Stimulated activated naive CD8-positive, alpha-beta T cell treated with anti-CD3 and anti-CD28 coated beads, Interleukin-15, Interleukin-2, amounts not matched to agents 100 ng/mL and 50 ng/mL, for 24 hours (primary cell): ENCODE results near the gene AADAT.
"Not testable (repeated sequence)": the region's sequence is repeated elsewhere in the genome, so short reads cannot be mapped to it uniquely, and the experiment has no call there.

Experiments used
- H3K27ac Mint-ChIP-seq: one replicate; pipeline ENCODE4 v1.8.0; 2021; ENCODE audit warnings: mild to moderate bottlenecking, mixed read lengths
- H3K27me3 Mint-ChIP-seq: one replicate; pipeline ENCODE4 v1.8.0; 2021; ENCODE audit warnings: mixed read lengths
- H3K36me3 Mint-ChIP-seq: one replicate; pipeline ENCODE4 v1.8.0; 2021; ENCODE audit warnings: low read depth, mixed read lengths
- H3K4me1 Mint-ChIP-seq: one replicate; pipeline ENCODE4 v1.8.0; 2021; ENCODE audit warnings: low read depth, mixed read lengths
- H3K4me3 Mint-ChIP-seq: one replicate; pipeline ENCODE4 v1.8.0; 2021; ENCODE audit warnings: mild to moderate bottlenecking, mixed read lengths
- H3K9me3 Mint-ChIP-seq: one replicate; pipeline ENCODE4 v1.8.0; 2021; ENCODE audit warnings: mixed read lengths

AADAT gene

DNA sequence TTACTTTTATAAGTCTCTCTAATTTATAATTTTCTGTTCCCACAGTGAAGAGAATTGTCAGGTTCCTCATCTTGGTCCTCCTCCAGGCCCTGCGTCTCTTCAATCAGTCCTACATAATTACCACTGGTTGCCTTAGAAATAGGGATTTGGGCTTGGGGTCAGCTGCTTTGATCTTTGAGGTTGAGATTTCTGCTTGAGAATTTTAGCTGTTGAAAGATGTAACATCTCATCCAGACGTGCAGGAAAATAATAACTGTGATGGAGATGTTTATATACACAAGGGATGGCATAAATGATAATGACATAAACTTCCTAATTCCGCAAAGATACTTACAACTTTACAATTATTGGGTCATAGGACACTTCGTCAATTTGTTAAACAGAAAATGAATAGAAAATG, 30.3 kb downstream of the AADAT start:
- H3K36me3 Mint-ChIP-seq: no peaks in the 10 kb centered on the region
- H3K9me3 Mint-ChIP-seq: no peaks in the 10 kb centered on the region
- H3K27ac Mint-ChIP-seq: no peak overlapping the region
- H3K4me3 Mint-ChIP-seq: no peak overlapping the region
- H3K27me3 Mint-ChIP-seq: peaks cover 4% of the 10 kb centered on the region
- H3K4me1 Mint-ChIP-seq: no peaks in the 10 kb centered on the region

DNA sequence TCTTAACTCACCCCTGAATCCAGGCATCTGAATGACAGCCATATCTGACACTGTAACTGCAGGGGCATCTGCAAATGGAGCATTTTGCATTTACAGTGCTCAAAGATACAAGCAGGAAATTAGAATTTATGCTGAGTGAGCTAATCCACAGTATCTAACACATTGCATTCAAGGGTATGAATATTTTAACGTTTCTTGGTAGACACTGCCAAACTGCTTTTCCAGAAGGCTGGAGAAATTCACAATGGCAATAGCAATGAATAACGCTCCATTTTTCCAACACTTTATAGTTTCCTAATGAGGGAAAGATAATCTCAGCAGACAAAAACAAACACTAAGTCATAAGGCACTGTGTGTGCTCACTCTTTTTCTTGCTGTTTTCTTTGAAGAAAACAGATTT, 30.9 kb downstream of the AADAT start:
- no peaks in the 10 kb centered on the region for H3K9me3 Mint-ChIP-seq

DNA sequence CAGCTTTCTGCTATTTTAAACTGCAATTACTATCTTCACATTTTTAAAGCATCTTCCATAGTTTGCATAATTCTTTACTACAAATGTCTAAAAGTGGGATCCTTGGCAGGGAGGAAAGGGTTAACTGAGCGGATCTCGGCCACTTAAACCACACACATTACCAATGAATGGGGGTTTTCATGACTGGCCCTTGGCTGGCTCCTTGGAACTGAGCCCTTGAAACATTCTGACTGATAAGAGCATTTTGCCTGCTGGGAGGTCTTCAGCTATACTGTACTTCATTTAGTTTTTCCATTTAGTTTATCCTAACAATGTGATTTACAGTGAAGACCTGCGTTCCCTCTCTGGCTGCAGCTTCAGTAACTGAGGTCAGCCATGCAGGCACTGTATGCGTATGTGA, 31.9 kb downstream of the AADAT start:
- no peaks in the 10 kb centered on the region for H3K9me3 Mint-ChIP-seq
- H3K27me3 Mint-ChIP-seq: no peaks in the 10 kb centered on the region
- no peaks in the 10 kb centered on the region for H3K4me1 Mint-ChIP-seq
- no peaks in the 10 kb centered on the region for H3K36me3 Mint-ChIP-seq
- H3K4me3 Mint-ChIP-seq: no peak overlapping the region
- H3K27ac Mint-ChIP-seq: no peak overlapping the region

More for the DNA sequence above, 30.9 kb downstream of the AADAT start:
- H3K36me3 Mint-ChIP-seq: no peaks in the 10 kb centered on the region
- no peak overlapping the region for H3K27ac Mint-ChIP-seq
- peaks cover under 1% of the 10 kb centered on the region for H3K27me3 Mint-ChIP-seq
- H3K4me1 Mint-ChIP-seq: no peaks in the 10 kb centered on the region
- H3K4me3 Mint-ChIP-seq: no peak overlapping the region

DNA sequence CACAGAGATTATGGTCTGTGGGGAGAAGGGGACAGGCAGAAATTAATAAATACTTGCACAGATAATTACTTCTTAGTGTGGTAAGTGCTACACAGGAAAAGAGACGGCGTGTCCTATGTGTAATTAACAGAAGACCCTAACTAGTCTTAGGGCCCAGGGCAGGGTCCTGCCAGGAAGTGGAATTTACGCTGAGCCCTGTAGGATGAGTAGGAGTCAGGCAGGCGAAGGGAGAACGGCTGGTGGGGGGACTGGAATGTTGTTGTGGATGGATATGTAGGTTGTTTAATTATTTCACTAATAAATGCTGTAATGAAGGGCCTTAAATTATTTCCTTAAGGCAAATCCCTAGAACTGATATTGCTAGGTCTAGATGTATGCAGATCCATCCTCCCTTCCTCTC, 36.8 kb downstream of the AADAT start:
- no peak overlapping the region for H3K27ac Mint-ChIP-seq
- no peaks in the 10 kb centered on the region for H3K9me3 Mint-ChIP-seq
- no peaks in the 10 kb centered on the region for H3K4me1 Mint-ChIP-seq
- H3K36me3 Mint-ChIP-seq: no peaks in the 10 kb centered on the region
- H3K4me3 Mint-ChIP-seq: no peak overlapping the region
- no peaks in the 10 kb centered on the region for H3K27me3 Mint-ChIP-seq

DNA sequence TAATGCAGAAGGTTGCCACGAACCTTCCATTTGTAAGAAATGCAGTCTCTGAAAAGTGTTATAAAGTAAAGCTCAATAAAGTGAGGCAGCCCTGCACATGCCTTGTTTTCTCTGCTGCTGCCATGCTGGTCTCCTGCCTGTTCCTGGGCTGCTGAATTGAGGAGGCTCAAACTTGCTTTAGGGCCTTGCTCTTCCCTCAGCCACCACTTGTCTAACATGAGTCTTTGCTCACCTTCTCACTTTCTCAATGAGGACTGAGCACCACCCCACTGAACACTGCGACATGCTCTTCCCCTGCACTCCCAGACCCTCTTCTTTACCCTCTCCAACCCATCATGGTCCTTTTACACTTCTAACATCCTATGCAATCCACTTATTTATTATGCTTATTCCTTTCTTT, 38.4 kb downstream of the AADAT start:
- H3K4me3 Mint-ChIP-seq: no peak overlapping the region
- H3K36me3 Mint-ChIP-seq: no peaks in the 10 kb centered on the region
- no peaks in the 10 kb centered on the region for H3K4me1 Mint-ChIP-seq
- no peak overlapping the region for H3K27ac Mint-ChIP-seq
- no peaks in the 10 kb centered on the region for H3K9me3 Mint-ChIP-seq
- no peaks in the 10 kb centered on the region for H3K27me3 Mint-ChIP-seq

DNA sequence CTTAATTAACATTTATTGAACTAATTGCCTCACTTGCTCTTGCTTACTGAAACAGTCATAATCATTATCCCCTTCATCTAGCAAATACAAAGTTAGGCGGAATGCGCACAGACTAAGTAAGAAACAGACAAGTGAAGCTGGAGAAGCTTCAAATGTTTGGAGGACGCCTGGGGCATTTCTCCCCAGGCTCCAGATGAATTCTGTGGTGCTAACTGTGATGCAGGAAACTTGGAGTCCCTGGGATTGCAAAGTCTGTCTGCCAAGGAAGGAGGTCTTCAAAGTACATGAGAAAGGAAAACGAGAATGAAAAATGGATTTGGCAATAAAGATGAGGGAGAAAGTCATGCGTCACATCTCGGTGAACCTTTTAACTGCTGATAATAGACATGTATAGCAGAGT, 40.0 kb downstream of the AADAT start:
- Mint-ChIP-seq H3K36me3 (no peaks in the 10 kb centered on the region), H3K27ac (no peak overlapping the region), H3K4me1 (no peaks in the 10 kb centered on the region), H3K27me3 (no peaks in the 10 kb centered on the region), H3K9me3 (no peaks in the 10 kb centered on the region), H3K4me3 (no peak overlapping the region)

DNA sequence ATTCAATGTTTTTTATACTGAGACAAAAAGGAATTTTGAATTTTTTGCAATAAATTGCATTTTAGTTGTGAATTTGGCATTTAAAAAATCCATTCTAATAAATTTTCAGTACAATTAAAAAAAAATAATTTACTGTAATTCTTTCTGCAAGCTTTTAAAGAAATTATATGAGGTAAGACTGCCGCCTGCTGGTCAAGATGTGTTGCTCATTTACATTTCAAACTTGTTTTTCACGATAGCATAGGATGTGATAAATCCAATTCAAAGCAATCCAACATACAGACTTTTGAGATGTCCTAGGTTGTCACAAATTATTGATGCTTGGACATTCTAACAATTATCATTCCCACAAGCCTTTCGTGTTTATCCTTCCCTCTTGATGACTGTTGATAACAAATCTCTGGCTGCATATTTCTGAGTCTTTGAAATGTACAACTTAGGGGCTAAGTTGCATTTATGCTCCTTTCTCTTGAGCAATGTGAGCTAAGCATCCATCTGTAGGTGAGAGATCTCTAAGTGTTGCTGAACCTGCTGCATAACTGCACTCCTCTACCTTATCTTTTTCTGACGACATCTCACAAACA, 41.9 kb downstream of the AADAT start:
- no peaks in the 10 kb centered on the region for H3K27me3 Mint-ChIP-seq

DNA sequence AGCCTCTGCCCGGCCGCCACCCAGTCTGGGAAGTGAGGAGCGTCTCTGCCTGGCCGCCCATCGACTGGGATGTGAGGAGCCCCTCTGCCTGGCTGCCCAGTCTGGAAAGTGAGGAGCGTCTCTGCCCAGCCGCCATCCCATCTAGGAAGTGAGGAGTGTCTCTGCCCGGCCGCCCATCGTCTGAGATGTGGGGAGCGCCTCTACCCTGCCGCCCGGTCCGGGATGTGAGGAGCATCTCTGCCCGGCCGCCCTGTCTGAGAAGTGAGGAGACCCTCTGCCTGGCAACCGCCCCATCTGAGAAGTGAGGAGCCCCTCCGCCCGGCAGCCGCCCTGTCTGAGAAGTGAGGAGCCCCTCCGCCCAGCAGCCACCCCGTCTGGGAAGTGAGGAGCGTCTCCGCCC, 43.6 kb downstream of the AADAT start:
- H3K4me3 Mint-ChIP-seq, H3K27me3 Mint-ChIP-seq, H3K27ac Mint-ChIP-seq, H3K36me3 Mint-ChIP-seq, H3K4me1 Mint-ChIP-seq, H3K9me3 Mint-ChIP-seq: not testable (repeated sequence)

More for the DNA sequence above, 41.9 kb downstream of the AADAT start:
- no peaks in the 10 kb centered on the region for H3K4me1 Mint-ChIP-seq
- no peaks in the 10 kb centered on the region for H3K9me3 Mint-ChIP-seq
- H3K27ac Mint-ChIP-seq: no peak overlapping the region
- no peaks in the 10 kb centered on the region for H3K36me3 Mint-ChIP-seq
- no peak overlapping the region for H3K4me3 Mint-ChIP-seq

DNA sequence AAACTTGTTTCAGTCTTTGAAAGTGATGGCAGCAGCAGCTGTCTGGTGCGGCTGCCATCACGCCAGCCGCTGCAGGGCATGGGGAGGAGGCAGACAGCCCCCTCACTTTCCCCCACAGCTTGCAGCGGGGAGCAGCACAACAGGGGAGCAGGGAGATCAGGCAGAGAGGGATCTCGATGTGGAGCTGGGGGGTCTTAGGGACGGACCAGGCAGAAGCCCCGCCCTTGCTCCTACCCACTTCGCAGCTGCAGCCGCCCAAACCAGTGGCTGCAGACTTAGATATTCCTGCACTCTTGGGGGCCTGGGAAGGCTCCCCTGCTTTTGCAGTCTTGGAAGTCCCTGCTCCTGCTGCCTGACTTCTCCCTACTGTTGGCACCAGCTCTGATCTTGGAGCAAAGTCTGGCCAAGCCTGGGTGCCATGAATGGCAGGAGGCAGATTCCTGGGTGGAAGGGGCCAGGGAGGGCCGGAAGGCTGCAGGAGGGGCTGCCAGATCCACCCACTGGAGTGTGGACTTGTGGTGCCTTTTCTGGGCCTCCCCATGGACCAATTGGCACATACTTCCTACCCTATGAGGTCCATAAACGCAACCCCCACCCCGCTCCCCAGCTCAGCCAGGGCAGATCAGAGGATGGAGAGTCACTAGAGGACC, 49.6 kb downstream of the AADAT start:
- H3K4me3 Mint-ChIP-seq: no peak overlapping the region
- no peaks in the 10 kb centered on the region for H3K36me3 Mint-ChIP-seq
- H3K27me3 Mint-ChIP-seq: no peaks in the 10 kb centered on the region
- no peak overlapping the region for H3K27ac Mint-ChIP-seq
- no peaks in the 10 kb centered on the region for H3K9me3 Mint-ChIP-seq
- no peaks in the 10 kb centered on the region for H3K4me1 Mint-ChIP-seq

DNA sequence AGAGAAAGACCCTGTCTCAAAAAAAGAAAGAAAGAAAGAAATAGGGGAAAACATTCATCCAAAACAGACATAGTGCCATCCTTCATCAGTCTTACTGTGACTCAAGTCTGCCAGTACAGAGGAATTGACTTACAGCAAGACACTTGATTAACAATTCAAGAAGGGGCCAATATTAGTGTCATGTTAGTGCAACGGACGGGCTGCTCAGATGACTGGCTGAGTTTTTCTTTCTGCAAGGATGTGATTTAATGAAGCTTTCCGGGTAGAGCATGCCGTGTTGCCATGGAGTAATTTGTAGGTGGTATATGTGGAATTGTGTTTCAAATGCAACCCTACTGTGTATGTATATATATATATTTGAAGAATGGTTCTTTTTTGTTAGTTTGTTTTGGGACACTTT, 51.0 kb downstream of the AADAT start:
- no peaks in the 10 kb centered on the region for H3K36me3 Mint-ChIP-seq
- no peak overlapping the region for H3K27ac Mint-ChIP-seq
- no peaks in the 10 kb centered on the region for H3K4me1 Mint-ChIP-seq
- H3K27me3 Mint-ChIP-seq: no peaks in the 10 kb centered on the region
- no peaks in the 10 kb centered on the region for H3K9me3 Mint-ChIP-seq
- no peak overlapping the region for H3K4me3 Mint-ChIP-seq

DNA sequence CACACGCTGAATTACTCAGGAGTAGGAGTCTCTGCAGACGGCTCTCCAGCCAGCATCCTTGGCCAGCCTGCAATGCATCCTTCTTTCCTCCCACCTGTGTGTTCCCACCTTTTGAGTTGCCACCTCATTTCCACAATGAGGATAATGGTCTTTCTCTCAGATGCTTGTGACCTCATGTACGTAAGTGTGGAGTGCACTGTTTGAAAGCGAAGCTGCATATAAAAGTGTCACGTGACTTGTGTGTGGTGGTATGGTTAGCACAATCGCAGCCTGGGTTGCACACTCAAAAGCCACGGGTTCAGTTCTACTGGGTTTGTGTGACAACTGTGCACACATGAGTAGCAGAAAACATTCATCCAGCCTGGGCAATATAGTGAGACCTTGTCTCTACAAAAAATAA, 51.5 kb downstream of the AADAT start:
- no peak overlapping the region for H3K27ac Mint-ChIP-seq
- H3K27me3 Mint-ChIP-seq: no peaks in the 10 kb centered on the region
- no peaks in the 10 kb centered on the region for H3K9me3 Mint-ChIP-seq
- no peaks in the 10 kb centered on the region for H3K4me1 Mint-ChIP-seq
- H3K36me3 Mint-ChIP-seq: no peaks in the 10 kb centered on the region
- no peak overlapping the region for H3K4me3 Mint-ChIP-seq

DNA sequence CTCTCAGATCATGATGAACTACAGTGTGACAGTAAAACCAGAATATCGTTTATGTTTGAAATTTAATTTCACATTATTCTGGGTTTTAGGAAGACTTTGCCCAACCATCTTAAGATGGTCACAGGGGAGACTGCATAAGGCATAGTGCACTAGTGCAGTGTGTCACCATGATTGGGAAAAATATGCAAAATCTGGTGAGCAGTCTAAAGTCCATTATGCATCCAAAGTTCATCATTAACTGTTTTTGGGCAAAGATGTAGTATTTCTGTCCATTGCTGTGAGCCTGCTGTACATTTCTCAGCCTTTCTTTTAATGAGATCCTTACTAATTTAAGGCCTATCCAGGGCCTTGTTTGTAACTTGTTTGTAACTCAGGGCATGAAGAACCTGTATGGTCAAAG, 52.3 kb downstream of the AADAT start:
- Mint-ChIP-seq H3K4me3 (no peak overlapping the region), H3K4me1 (no peaks in the 10 kb centered on the region), H3K9me3 (no peaks in the 10 kb centered on the region), H3K36me3 (no peaks in the 10 kb centered on the region), H3K27me3 (no peaks in the 10 kb centered on the region), H3K27ac (no peak overlapping the region)

DNA sequence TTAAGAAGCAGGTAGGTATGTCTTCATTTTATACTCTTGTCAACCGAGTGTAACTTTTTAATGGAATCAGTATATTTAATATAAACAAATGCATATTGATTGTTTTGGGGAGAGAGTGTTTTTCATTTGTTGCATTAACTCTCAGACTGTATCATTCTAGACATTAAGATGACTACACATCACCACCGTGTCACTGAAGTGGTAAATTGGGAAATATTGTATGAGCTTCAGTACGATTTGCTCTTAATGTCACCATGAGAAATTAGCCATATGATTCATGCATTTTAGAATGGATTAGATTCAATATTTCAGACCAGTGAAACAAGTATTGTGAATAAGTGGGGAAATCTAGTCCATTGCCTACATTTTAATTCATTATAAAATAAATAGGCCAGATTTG, 53.9 kb downstream of the AADAT start:
- H3K4me3 Mint-ChIP-seq: no peak overlapping the region
- no peaks in the 10 kb centered on the region for H3K9me3 Mint-ChIP-seq
- no peaks in the 10 kb centered on the region for H3K36me3 Mint-ChIP-seq
- H3K27me3 Mint-ChIP-seq: no peaks in the 10 kb centered on the region
- no peak overlapping the region for H3K27ac Mint-ChIP-seq
- H3K4me1 Mint-ChIP-seq: no peaks in the 10 kb centered on the region

DNA sequence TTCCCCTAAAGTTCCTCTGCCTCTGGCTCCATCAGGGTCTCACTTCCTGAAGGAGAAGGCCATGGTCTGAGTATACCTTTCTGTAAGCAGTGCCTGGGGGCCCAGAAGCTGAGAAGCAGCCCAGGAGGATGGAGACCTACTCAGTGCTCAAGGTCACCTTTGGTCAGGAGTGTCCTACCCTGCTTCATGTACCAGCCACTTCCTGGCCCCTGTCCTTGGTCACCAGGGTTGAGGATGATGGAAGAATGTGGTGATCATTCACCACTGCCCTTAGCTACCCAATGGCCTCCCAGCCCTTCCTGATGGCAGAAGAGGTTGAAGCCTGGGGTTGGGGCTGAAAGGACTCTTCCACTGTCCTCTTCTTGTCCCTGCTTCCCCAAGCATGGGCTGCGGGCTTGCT, 54.5 kb downstream of the AADAT start:
- no peaks in the 10 kb centered on the region for H3K36me3 Mint-ChIP-seq
- no peaks in the 10 kb centered on the region for H3K27me3 Mint-ChIP-seq

DNA sequence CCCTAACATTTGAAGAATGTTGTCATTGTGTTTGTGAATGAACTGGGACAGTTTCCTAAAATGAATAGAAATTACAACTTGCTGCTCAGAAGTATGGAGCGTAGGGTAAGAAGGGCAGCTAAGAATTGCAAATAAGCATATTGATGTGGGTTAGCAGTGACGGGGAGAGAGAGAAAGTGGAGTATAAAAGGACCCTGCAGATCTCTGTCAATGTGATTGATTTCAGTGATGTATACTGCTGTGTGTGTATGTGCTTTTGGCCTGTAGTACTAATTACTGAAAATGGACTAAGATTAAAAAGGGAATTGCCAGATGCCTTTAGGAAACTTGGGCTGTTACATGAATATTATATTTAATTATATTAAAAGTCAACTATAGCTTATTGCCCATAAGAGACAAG, 55.8 kb downstream of the AADAT start:
- Mint-ChIP-seq H3K36me3 (no peaks in the 10 kb centered on the region), H3K9me3 (no peaks in the 10 kb centered on the region), H3K4me3 (no peak overlapping the region), H3K27ac (no peak overlapping the region), H3K27me3 (peaks cover 6% of the 10 kb centered on the region), H3K4me1 (no peaks in the 10 kb centered on the region)

More for the DNA sequence above, 54.5 kb downstream of the AADAT start:
- Mint-ChIP-seq H3K4me3 (no peak overlapping the region), H3K9me3 (no peaks in the 10 kb centered on the region), H3K4me1 (no peaks in the 10 kb centered on the region), H3K27ac (no peak overlapping the region)

DNA sequence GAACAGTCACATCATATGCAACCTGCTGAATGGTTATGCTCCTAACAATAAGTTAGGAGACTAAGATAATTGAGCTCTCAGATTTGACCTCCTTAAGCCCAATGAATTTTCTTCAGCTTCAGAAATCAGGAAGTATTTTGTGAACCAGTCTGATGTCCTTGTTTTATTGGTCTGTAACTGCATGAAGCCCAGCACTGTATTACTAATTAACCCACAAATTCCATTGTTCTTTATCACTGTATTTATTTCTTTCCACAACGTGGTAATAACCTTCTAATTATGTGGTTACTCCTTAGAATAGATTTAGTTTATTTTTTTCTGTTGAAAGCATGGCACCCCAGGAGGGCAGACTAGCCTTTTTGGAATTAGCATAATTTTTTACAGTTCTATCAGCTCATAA, 59.6 kb downstream of the AADAT start:
- no peak overlapping the region for H3K27ac Mint-ChIP-seq
- H3K27me3 Mint-ChIP-seq: peaks cover 28% of the 10 kb centered on the region
- no peak overlapping the region for H3K4me3 Mint-ChIP-seq
- H3K4me1 Mint-ChIP-seq: peaks cover 16% of the 10 kb centered on the region
- no peaks in the 10 kb centered on the region for H3K36me3 Mint-ChIP-seq
- peaks cover 8% of the 10 kb centered on the region for H3K9me3 Mint-ChIP-seq
